Left lung (tissue), 10 donors: Measurements from ENCODE around the gene RRP9. TPM values are rescaled to one million over a fixed set of nuclear protein-coding genes. Genes with fewer than 3 reads are reported as not detected.

ENCODE experiments used
- ATAC-seq: fragments of 200-7000 bp; cut with Tn5 transposase; one replicate; pipeline ENCODE4 v1.9.1; 2020; ENCODE audit warnings: moderate library complexity
- DNase-seq, 4 donors: peaks; one replicate each; pipeline ENCODE4 v3.0.0-alpha.2; 2013 to 2020
- H3K27ac ChIP-seq, 2 donors: fragments of 200-600 bp; sonication (generic) in 1 of 2; one replicate each; pipeline versions ENCODE4 v1.5.0 to v1.8.0; 2020 to 2021
- H3K27me3 ChIP-seq, 2 donors: fragments of 200-600 bp; sonication (generic) in 1 of 2; one replicate each; pipeline versions ENCODE4 v1.5.0 to v1.8.0; 2020 to 2021
- H3K36me3 ChIP-seq, 2 donors: fragments of 200-600 bp; sonication (generic) in 1 of 2; one replicate each; pipeline versions ENCODE4 v1.5.0 to v1.8.0; 2020 to 2021
- H3K4me1 ChIP-seq, 2 donors: fragments of 200-600 bp; one replicate each; pipeline ENCODE4 v1.8.0; 2021
- H3K4me3 ChIP-seq, 2 donors: fragments of 200-600 bp; sonication (generic) in 1 of 2; one replicate each; pipeline versions ENCODE4 v1.5.0 to v1.8.0; 2020 to 2021; ENCODE audit warnings: mild to moderate bottlenecking in 1 of 2
- H3K9me3 ChIP-seq, 2 donors: fragments of 200-600 bp; sonication (generic) in 1 of 2; one replicate each; pipeline versions ENCODE4 v1.5.0 to v1.8.0; 2020 to 2021
- CTCF ChIP-seq, 2 donors: fragments of 200-600 bp; sonication (generic) in 1 of 2; IDR thresholded peaks; one replicate each; pipeline versions ENCODE4 v1.5.0 to v1.8.0; 2021; ENCODE audit warnings: antibody characterized with exemption in 2 of 2
- intact Hi-C, 2 donors: fragments of 100-400 bp; cut with DNase I; formaldehyde crosslinking; loops; one replicate each; pipeline versions ENCODE4 v1.11.2 to v1.14.2; 2022
- polyA plus RNA-seq, 6 donors: library from polyadenylated mRNA; unstranded; fragments of 120-200 nt; gene quantifications; one replicate each; pipeline ENCODE4 v1.2.1, GENCODE V29; 2013; ENCODE audit not compliant: insufficient read length in 6 of 6
- total RNA-seq, 2 donors: library from RNA; stranded (reverse); fragmentation: NEBNext Ultra II Directional; extraction: Animal tissue kit (Norgen Biotek cat#: 25700); gene quantifications; one replicate each; pipeline ENCODE4 v1.2.1, GENCODE V29; 2021
- donor health status: DM: no; HTN: yes; CAD: no.
- donor health status: DM: no; HTN: no; CAD: no.

Gene RRP9
- total and polyA plus RNA-seq, 8 donors = 14.5 to 25.7 (median 19.1) TPM

- ATAC-seq = no peak
- no peak for DNase-seq
These were observed 3.9 kb downstream of the RRP9 start for GRCh38 chr3:51937611-51938450.

GRCh38 chr3:51937014-51937413 is 4.7 kb downstream of the RRP9 start:
- no peaks in the 10 kb centered on the region for H3K27me3 ChIP-seq
- H3K36me3 ChIP-seq = peaks cover 0 to 68% of the 10 kb centered on the region in 2 donors
- intact Hi-C loops = no loop called here
- TF ChIP-seq CTCF (IDR thresholded peaks at IDR 0.05) = no peak
- H3K9me3 ChIP-seq = no peaks in the 10 kb centered on the region
- no peak for ATAC-seq
- no peak for DNase-seq
- no peak overlapping the region for H3K27ac ChIP-seq
- no peak overlapping the region for H3K4me3 ChIP-seq
- peaks cover 0 to 26% of the 10 kb centered on the region in 2 donors for H3K4me1 ChIP-seq

More at GRCh38 chr3:51937611-51938450, 3.9 kb downstream of the RRP9 start:
- no peak for TF ChIP-seq CTCF (IDR thresholded peaks at IDR 0.05)
- H3K36me3 ChIP-seq = peaks cover 0 to 59% of the 10 kb centered on the region in 2 donors
- intact Hi-C loops = no loop called here
- H3K9me3 ChIP-seq = no peaks in the 10 kb centered on the region
- no peak overlapping the region for H3K27ac ChIP-seq
- H3K4me3 ChIP-seq = no peak overlapping the region
- no peaks in the 10 kb centered on the region for H3K27me3 ChIP-seq
- peaks cover 6 to 33% of the 10 kb centered on the region in 2 donors for H3K4me1 ChIP-seq

- Histone ChIP-seq H3K9me3 (no peaks in the 10 kb centered on the region), H3K4me3 (no peak overlapping the region), H3K4me1 (peaks cover 0 to 23% of the 10 kb centered on the region in 2 donors), H3K27ac (no peak overlapping the region), H3K36me3 (peaks cover 0 to 74% of the 10 kb centered on the region in 2 donors), H3K27me3 (no peaks in the 10 kb centered on the region)
- no peak for TF ChIP-seq CTCF (IDR thresholded peaks at IDR 0.05)
- DNase-seq (no peak), ATAC-seq (no peak)
- intact Hi-C loops = no loop called here
These were observed 5.6 kb downstream of the RRP9 start for GRCh38 chr3:51935886-51936755.

- Histone ChIP-seq H3K27ac (no peak overlapping the region), H3K9me3 (no peaks in the 10 kb centered on the region), H3K4me1 (peaks cover 0 to 14% of the 10 kb centered on the region in 2 donors), H3K4me3 (no peak overlapping the region), H3K27me3 (no peaks in the 10 kb centered on the region), H3K36me3 (peaks cover 0 to 82% of the 10 kb centered on the region in 2 donors)
- DNase-seq = no peak
- TF ChIP-seq CTCF (IDR thresholded peaks at IDR 0.05) = no peak
- intact Hi-C loops = no loop called here
- no peak for ATAC-seq
These were observed 6.5 kb downstream of the RRP9 start for GRCh38 chr3:51934991-51935885.
